A673 (cell line): ENCODE results near the gene CHAMP1. TPM values are rescaled to one million over a fixed set of nuclear protein-coding genes. Genes with fewer than 3 reads are reported as not detected.
A peak's percentile ranks its signal among the peaks of the same experiment; 100 is the strongest.
"Not testable (repeated sequence)": the region's sequence is repeated elsewhere in the genome, so short reads cannot be mapped to it uniquely, and the experiment has no call there.

Experiments used
- BruUV-seq: library from RNA; stranded (reverse); fragments of 400-500 nt; replicated peaks from 2 replicates; lab custom pipeline; 2021; lab: Mats Ljungman, UMichigan
- CTCF ChIA-PET: fragments of 300-600 bp; sonication (Branson Sonifier 250); formaldehyde crosslinking; loops from one replicate; lab custom pipeline; 2022; ENCODE audit warnings: antibody characterized with exemption; lab: Charles Lee
- POLR2A ChIA-PET: fragments of 300-600 bp; sonication (Branson Sonifier 250); formaldehyde crosslinking; loops from one replicate; lab custom pipeline; 2022; ENCODE audit warnings: antibody characterized with exemption; ENCODE audit not compliant: low non-redundant PET; lab: Charles Lee
- DNase-seq: peaks from one replicate; pipeline ENCODE4 v3.0.0-alpha.2; 2015; ENCODE audit warnings: low spot score
- H3K27ac ChIP-seq: fragments of 200-600 bp; sonication (generic); 2 replicates; pipeline ENCODE4 v1.5.1; 2016; ENCODE audit warnings: mixed run types, low read depth, mild to moderate bottlenecking, mixed read lengths, antibody characterized with exemption, low read length; ENCODE audit not compliant: poor library complexity, severe bottlenecking
- H3K27me3 ChIP-seq: fragments of 200-600 bp; sonication (generic); replicated peaks from 2 replicates; pipeline ENCODE4 v1.6.1; 2017; ENCODE audit warnings: mixed run types, low read depth, mild to moderate bottlenecking, mixed read lengths, antibody characterized with exemption, low read length; ENCODE audit not compliant: insufficient read depth, poor library complexity
- H3K36me3 ChIP-seq: fragments of 200-600 bp; sonication (generic); 2 replicates; pipeline ENCODE4 v1.6.1; 2016; ENCODE audit warnings: mixed run types, mild to moderate bottlenecking, mixed read lengths, antibody characterized with exemption, low read length; ENCODE audit not compliant: insufficient read depth, poor library complexity, severe bottlenecking
- H3K4me1 ChIP-seq: fragments of 200-600 bp; sonication (generic); 2 replicates; pipeline ENCODE4 v1.6.1; 2017; ENCODE audit warnings: mixed run types, mild to moderate bottlenecking, mixed read lengths, antibody characterized with exemption, low read length; ENCODE audit not compliant: insufficient read depth, poor library complexity, severe bottlenecking
- H3K4me3 ChIP-seq: fragments of 200-600 bp; sonication (generic); 2 replicates; pipeline ENCODE4 v1.5.1; 2016; ENCODE audit warnings: low read depth, mixed run types, mild to moderate bottlenecking, mixed read lengths, low read length; ENCODE audit not compliant: poor library complexity, severe bottlenecking
- H3K9me3 ChIP-seq: fragments of 200-600 bp; sonication (generic); 2 replicates; pipeline ENCODE4 v1.6.1; 2016; ENCODE audit warnings: mixed run types, low read depth, mild to moderate bottlenecking, mixed read lengths, antibody characterized with exemption, low read length; ENCODE audit not compliant: poor library complexity, severe bottlenecking
- EZH2 ChIP-seq: fragments of 200-600 bp; sonication (generic); IDR thresholded peaks from 2 replicates; pipeline ENCODE4 v1.6.1; 2017; ENCODE audit warnings: borderline replicate concordance, low read depth, mild to moderate bottlenecking, mixed read lengths, antibody characterized with exemption, low read length; ENCODE audit not compliant: poor library complexity, severe bottlenecking
- intact Hi-C: fragments of 100-400 bp; cut with micrococcal nuclease; formaldehyde crosslinking; loops from one replicate; pipeline ENCODE4 v1.10.0; 2022; ENCODE audit not compliant: unreplicated experiment
- total RNA-seq: library from RNA; stranded (reverse); gene quantifications from 2 replicates; pipeline ENCODE4 v1.2.3, GENCODE V29; 2021
- TF ChIP-seq, protein P1 (sequence below): fragments of 300-800, 200-600 bp; sonication (generic); conservative IDR thresholded peaks from 2 replicates; pipeline ENCODE4 v1.5.1; 2017; ENCODE audit warnings: low read depth, mild to moderate bottlenecking, antibody characterized with exemption, low read length, moderate library complexity, mixed read lengths

Gene CHAMP1
- total RNA-seq, 1 experiment from 2014 or later: 31.8 TPM

DNA sequence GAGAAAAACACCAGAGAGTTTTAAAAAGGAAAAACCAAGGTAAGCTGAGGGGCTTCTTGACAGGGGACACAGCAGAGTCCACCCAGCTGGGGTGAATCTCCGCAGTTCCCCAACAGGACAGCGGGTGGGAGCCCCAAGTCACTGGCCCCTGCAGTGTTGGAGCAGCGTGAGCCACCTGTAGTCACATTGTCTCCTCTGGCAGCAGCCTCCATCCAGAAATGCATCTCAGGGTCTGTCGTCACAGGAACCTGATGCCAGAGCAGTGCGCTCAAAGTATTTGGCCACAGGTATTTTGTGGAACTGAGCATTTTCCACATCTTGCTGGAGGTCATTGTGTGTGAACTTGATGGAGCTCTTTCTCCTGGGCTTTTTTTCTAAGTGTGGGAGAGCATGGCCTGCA lies 24.7 kb downstream of the CHAMP1 start:
- ChIA-PET CTCF (no interaction called here), POLR2A (no interaction called here)
- TF ChIP-seq, protein P1, sequence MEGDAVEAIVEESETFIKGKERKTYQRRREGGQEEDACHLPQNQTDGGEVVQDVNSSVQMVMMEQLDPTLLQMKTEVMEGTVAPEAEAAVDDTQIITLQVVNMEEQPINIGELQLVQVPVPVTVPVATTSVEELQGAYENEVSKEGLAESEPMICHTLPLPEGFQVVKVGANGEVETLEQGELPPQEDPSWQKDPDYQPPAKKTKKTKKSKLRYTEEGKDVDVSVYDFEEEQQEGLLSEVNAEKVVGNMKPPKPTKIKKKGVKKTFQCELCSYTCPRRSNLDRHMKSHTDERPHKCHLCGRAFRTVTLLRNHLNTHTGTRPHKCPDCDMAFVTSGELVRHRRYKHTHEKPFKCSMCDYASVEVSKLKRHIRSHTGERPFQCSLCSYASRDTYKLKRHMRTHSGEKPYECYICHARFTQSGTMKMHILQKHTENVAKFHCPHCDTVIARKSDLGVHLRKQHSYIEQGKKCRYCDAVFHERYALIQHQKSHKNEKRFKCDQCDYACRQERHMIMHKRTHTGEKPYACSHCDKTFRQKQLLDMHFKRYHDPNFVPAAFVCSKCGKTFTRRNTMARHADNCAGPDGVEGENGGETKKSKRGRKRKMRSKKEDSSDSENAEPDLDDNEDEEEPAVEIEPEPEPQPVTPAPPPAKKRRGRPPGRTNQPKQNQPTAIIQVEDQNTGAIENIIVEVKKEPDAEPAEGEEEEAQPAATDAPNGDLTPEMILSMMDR: no peak
- TF ChIP-seq EZH2: no peak
- H3K4me1 ChIP-seq: peaks cover under 1% of the 10 kb centered on the region
- no peaks in the 10 kb centered on the region for H3K27me3 ChIP-seq
- DNase-seq: no peak
- H3K36me3 ChIP-seq: no peaks in the 10 kb centered on the region
- no TSS peak for BruUV-seq
- no peak overlapping the region for H3K27ac ChIP-seq
- intact Hi-C loops: no loop called here
- no peaks in the 10 kb centered on the region for H3K9me3 ChIP-seq
- H3K4me3 ChIP-seq: no peak overlapping the region

DNA sequence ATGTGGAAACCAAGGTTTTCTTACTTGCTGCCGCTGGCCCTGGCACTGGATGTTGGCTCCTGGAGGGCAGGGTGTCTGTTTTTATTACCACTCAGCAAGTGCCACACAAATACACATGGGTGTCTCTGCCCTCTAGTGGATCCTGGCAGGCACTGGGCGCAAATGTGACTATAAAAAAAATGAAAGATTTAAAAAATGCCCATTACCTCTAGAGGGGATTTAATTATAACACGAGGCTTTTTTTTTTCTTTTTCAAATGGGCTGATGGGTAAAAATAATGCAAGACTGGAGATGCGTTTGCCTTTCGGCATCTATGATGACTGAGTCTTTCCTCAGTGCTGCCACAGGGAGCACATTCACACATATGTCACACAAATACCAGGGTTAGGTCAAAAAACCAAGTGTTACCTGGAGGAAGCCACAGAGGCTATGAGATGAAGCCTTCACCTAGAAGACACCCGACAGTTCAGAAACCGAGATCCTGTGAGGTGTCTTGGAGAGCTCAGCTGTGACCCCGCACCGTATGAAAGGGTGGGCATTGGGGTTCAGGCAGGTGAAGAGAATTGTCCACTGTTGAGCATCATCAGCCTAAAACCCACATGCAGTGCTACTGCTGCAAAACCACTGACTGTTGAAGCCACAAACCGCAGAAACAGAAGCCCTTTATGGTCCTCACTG lies 25.7 kb downstream of the CHAMP1 start:
- no TSS peak for BruUV-seq
- peak; percentile 78 for DNase-seq
- TF ChIP-seq EZH2: no peak
- TF ChIP-seq, protein P1: peak; percentile 84
- Histone ChIP-seq H3K4me1 (no peaks in the 10 kb centered on the region), H3K9me3 (no peaks in the 10 kb centered on the region), H3K27me3 (no peaks in the 10 kb centered on the region), H3K36me3 (no peaks in the 10 kb centered on the region), H3K27ac (no peak overlapping the region), H3K4me3 (no peak overlapping the region)
- intact Hi-C loops: no loop called here
- POLR2A ChIA-PET: no interaction called here
- CTCF ChIA-PET: no interaction called here

DNA sequence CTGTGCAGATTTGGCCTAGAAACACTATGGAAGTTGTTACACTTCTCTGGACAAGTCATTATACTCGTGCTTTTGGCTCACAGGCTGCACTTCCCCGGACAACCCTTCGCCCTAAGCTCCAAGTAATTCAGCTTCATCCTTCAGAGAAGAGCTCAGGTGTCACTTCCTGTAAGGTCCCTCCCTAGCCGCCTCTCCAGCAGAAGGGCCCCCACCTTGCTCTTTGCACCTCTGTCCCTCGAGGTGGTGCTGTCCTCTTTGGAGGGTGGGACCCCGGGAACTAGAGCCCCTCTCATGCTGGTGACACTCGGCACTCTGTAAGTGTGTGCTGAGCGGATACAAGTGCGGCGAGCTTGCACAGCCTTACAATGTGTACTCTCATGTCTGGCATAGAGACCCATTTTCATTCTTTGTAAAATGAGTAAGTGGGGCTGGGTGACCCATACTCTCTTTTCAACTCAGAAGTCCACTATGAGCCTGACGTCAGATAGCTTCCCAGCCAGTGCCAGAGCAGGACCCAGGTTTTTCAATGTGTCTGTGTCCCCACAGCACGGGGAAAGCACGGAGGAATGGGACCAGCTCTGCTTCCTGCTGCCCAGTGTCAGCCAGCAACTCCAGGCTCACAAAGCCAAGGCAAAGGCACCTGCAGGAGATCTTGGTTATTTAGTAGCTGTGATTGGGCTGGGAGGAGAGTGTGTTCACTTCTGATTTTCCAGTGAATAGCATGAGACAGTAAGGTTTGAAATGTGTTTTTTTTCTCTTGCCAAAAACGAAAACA lies 26.9 kb downstream of the CHAMP1 start:
- Histone ChIP-seq H3K4me1 (no peaks in the 10 kb centered on the region), H3K36me3 (no peaks in the 10 kb centered on the region), H3K4me3 (no peak overlapping the region), H3K27ac (no peak overlapping the region), H3K27me3 (no peaks in the 10 kb centered on the region), H3K9me3 (no peaks in the 10 kb centered on the region)
- BruUV-seq: no TSS peak
- ChIA-PET CTCF (no interaction called here), POLR2A (no interaction called here)
- DNase-seq: no peak
- TF ChIP-seq EZH2: no peak
- intact Hi-C loops: no loop called here

DNA sequence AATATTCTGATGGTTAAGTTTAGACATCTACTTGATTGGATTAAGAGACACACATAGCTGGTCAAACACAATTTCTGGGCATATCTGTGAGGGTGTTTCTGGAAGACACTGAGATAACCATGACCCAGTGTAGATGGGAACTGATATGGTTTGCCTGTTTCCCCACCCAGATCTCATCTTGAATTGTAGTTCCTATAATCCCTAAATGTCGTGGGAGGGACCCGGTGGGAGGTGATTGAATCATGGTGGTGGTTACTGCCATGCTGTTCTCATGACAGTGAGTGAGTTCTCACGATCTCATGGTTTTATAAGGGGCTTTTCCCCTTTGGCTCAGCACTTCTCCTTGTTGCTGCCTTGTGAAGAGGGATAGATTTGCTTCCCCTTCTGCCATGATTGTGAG lies 33.0 kb downstream of the CHAMP1 start:
- H3K27me3 ChIP-seq, intact Hi-C loops, DNase-seq, H3K9me3 ChIP-seq, H3K36me3 ChIP-seq, H3K27ac ChIP-seq, POLR2A ChIA-PET, CTCF ChIA-PET, H3K4me1 ChIP-seq, H3K4me3 ChIP-seq, BruUV-seq: not testable (repeated sequence)
